HepG2 (cell line): ENCODE measurements around the gene SP5. TPM values are rescaled to one million over a fixed set of nuclear protein-coding genes. Genes with fewer than 3 reads are reported as not detected.

Experiments
- ATRX ChIP-seq: sonication (generic); formaldehyde crosslinking; IDR thresholded peaks from 2 replicates; pipeline ENCODE4 v1.4.0; 2020; ENCODE audit warnings: missing genetic modification reagents, borderline replicate concordance
- BRCA1 ChIP-seq: sonication (generic); formaldehyde crosslinking; IDR thresholded peaks from 2 replicates; pipeline ENCODE4 v1.4.0; 2020; ENCODE audit warnings: missing genetic modification reagents
- EHMT2 ChIP-seq: fragments of 200-600 bp; sonication (generic); IDR thresholded peaks from 2 replicates; pipeline ENCODE4 v1.7.0; 2017; ENCODE audit warnings: antibody characterized with exemption, low read depth, low read length, borderline replicate concordance
- NFE2 ChIP-seq: sonication (generic); formaldehyde crosslinking; IDR thresholded peaks from 2 replicates; pipeline ENCODE4 v1.4.0; 2020; ENCODE audit warnings: missing genetic modification reagents
- PHF21A ChIP-seq: sonication (generic); formaldehyde crosslinking; IDR thresholded peaks from 2 replicates; pipeline ENCODE4 v1.5.0; 2020; ENCODE audit warnings: mild to moderate bottlenecking, missing genetic modification reagents
- RBM39 ChIP-seq: fragments of 200-400 bp; formaldehyde crosslinking; IDR thresholded peaks from one replicate; pipeline ENCODE4 v1.6.1; 2018; ENCODE audit warnings: antibody characterized with exemption, mild to moderate bottlenecking, low read depth, low read length; ENCODE audit not compliant: poor library complexity, severe bottlenecking
- SKIL ChIP-seq: sonication (generic); formaldehyde crosslinking; IDR thresholded peaks from 2 replicates; pipeline ENCODE4 v1.8.0; 2022; ENCODE audit warnings: missing genetic modification reagents, mild to moderate bottlenecking, moderate library complexity, borderline replicate concordance
- STAT6 ChIP-seq: sonication (generic); formaldehyde crosslinking; IDR thresholded peaks from 2 replicates; pipeline ENCODE4 v1.4.0; 2020; ENCODE audit warnings: missing genetic modification reagents, mild to moderate bottlenecking, borderline replicate concordance
- TOE1 ChIP-seq: sonication (generic); formaldehyde crosslinking; IDR thresholded peaks from 2 replicates; pipeline ENCODE4 v1.4.0; 2020; ENCODE audit warnings: mild to moderate bottlenecking, missing genetic modification reagents
- ZNF12 ChIP-seq: sonication (generic); formaldehyde crosslinking; IDR thresholded peaks from 2 replicates; pipeline ENCODE4 v1.5.0; 2020; ENCODE audit warnings: missing genetic modification reagents
- ZNF564 ChIP-seq: sonication (generic); formaldehyde crosslinking; IDR thresholded peaks from 2 replicates; pipeline ENCODE4 v1.8.1; 2023; ENCODE audit warnings: mild to moderate bottlenecking, missing genetic modification reagents
- ZNF597 ChIP-seq: sonication (generic); formaldehyde crosslinking; IDR thresholded peaks from 2 replicates; pipeline ENCODE4 v1.5.0; 2020; ENCODE audit warnings: missing genetic modification reagents
- ZNF674 ChIP-seq: sonication (generic); formaldehyde crosslinking; IDR thresholded peaks from 2 replicates; pipeline ENCODE4 v1.5.0; 2020; ENCODE audit warnings: low read depth, mild to moderate bottlenecking, missing genetic modification reagents
- ZNF687 ChIP-seq: sonication (generic); formaldehyde crosslinking; IDR thresholded peaks from 2 replicates; pipeline ENCODE4 v1.5.1; 2020; ENCODE audit warnings: mild to moderate bottlenecking, missing genetic modification reagents, moderate library complexity
- ZNF784 ChIP-seq: sonication (generic); formaldehyde crosslinking; IDR thresholded peaks from 2 replicates; pipeline ENCODE4 v1.5.1; 2020; ENCODE audit warnings: missing genetic modification reagents, mild to moderate bottlenecking, borderline replicate concordance
- polyA plus RNA-seq, 8 experiments: library from polyadenylated mRNA; depleted of rRNA in 3 of 8; stranded (reverse) in 7 of 8; unstranded in 1 of 8; fragments of >200 nt; fragmentation: Illumina TruSeq in 4 of 8; extraction: Trizol in 4 of 8; gene quantifications; 2 replicates each; pipeline versions ENCODE4 v1.2.1 to v1.2.3, GENCODE V29; 2011 to 2016; ENCODE audit warnings: low read depth in 4 of 8, missing spikeins in 1 of 8, mixed read lengths in 1 of 8; ENCODE audit not compliant: insufficient read depth in 1 of 8
- total RNA-seq, 5 experiments: library from RNA; depleted of rRNA; stranded (reverse); fragments of >200 nt; fragmentation: Illumina TruSeq; extraction: Trizol; gene quantifications; 2 replicates each; pipeline ENCODE4 v1.2.3, GENCODE V29; 2016; ENCODE audit warnings: low read depth in 1 of 5

The SP5 gene
- total and polyA plus RNA-seq, 2 of the 13 experiments (the other 11 are each of a cell fraction or from before 2014, with no cell fraction given) = 50.8 to 119 TPM

- TF ChIP-seq RBM39 (peak; percentile 89), ZNF564 (CRISPR knock-in tag) (no peak), ZNF687 (CRISPR knock-in tag) (peak; percentile 98), SKIL (CRISPR knock-in tag) (peak; percentile 68), STAT6 (CRISPR knock-in tag) (no peak), BRCA1 (CRISPR knock-in tag) (peak; percentile 87; the same call in 1 of the 2 replicates), TOE1 (CRISPR knock-in tag) (no peak), NFE2 (no peak), ZNF784 (peak; percentile 60; the same call in 1 of the 2 replicates), ZNF674 (no peak), EHMT2 (no peak), ZNF12 (CRISPR knock-in tag) (peak; percentile 86), ATRX (no peak), ZNF597 (CRISPR knock-in tag) (no peak), PHF21A (CRISPR knock-in tag) (no peak)
These were observed 1.9 kb downstream of the SP5 start (continued) for GRCh38 chr2:170716851-170717598.
